GM19468 (cell line): Measurements from ENCODE around the gene STK24.

Source experiments
- ATAC-seq: cut with Tn5 transposase; IDR thresholded peaks from one replicate; pipeline ENCODE4 v1.9.1; 2021; ENCODE audit warnings: mild to moderate bottlenecking, moderate library complexity, moderate number of reproducible peaks; ENCODE audit not compliant: unreplicated experiment; ENCODE audit errors: extremely low read depth

Gene STK24

GRCh38 chr13:98495627-98496478, 81.1 kb downstream of the STK24 start:
- no peak for ATAC-seq

GRCh38 chr13:98494769-98495168, 82.1 kb downstream of the STK24 start:
- no peak for ATAC-seq

- ATAC-seq = no peak
These were observed 83.7 kb downstream of the STK24 start for GRCh38 chr13:98493042-98493712.

DNA sequence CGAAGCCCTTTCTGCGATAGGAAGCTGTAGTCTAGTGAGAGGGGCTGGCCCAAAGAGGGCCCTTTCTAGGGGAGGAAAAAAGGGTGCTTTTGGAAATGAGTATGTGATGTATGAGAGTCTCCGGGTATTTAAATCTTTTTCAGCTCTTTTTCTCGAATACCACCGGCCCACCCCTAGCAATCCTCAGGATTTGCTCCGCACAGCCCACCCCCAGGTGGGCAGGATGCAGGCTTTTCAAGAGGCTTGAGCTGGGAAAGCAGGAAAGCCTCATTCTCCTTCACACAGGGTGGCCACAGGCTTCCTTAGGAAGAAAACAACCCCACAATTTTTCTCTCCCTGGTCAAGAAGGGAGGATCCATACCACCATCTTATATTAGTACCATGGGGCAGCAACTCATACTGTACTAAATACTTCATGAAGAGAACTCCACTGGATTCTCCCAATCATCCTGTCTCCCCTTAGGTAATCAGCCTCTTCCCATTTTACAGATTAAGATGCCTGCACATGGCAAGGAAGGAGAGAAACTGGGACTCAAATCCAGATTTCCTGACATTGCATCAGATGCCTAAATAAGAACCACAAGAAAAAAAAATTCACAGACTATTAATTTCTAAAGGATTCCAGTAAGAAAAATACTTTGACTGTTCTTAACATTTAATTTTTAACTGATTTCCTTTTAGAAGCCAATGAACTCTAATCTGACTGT, 84.4 kb downstream of the STK24 start:
- ATAC-seq = no peak

GRCh38 chr13:98490866-98491265, 86.0 kb downstream of the STK24 start:
- ATAC-seq = no peak

GRCh38 chr13:98490195-98490836, 86.6 kb downstream of the STK24 start:
- ATAC-seq = no peak

- ATAC-seq = no peak
These were observed 87.3 kb downstream of the STK24 start for GRCh38 chr13:98489446-98490194.

GRCh38 chr13:98488736-98489135, 88.2 kb downstream of the STK24 start:
- peak; percentile 78 for ATAC-seq

GRCh38 chr13:98487522-98487921, 89.4 kb downstream of the STK24 start:
- ATAC-seq = no peak

DNA sequence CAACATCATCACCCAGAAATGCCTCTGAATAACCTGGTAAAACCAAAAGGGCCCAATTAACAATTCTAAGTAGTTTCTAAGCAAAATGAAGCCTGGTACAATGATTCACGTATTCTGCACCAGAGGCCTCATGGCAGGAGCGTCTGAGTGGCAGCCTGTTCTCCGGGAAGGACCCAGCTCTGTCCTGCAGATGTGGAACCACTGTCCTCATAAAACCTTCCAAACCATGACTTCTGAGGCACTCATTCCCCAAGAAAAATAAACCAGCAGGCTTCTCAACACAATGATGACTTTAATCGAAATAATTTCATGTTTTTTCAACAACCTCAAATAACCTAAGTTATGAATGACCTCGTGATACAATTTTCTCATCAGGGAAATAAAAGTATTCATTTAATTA, 89.9 kb downstream of the STK24 start:
- no peak for ATAC-seq

DNA sequence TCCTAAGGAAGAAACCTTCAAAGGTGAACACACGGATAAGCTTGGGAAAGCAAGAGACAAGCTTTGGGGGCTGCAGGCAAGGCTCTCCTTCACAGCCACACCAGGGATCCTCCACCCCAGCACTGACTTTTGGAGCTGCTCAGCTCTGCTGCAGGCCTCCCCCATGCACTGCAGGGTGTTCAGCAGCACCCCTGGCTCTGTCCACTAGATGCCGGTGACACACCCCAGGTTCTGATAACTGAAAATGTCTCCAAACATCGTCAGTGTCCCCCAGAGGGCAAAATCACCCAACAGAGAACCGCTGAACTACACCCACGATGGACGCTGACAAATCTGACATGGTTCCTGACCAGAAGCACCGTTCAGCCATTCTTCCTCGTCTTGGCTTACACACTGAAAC, 90.5 kb downstream of the STK24 start:
- ATAC-seq = no peak

- ATAC-seq = no peak
These were observed 91.3 kb downstream of the STK24 start for GRCh38 chr13:98485561-98485960.

DNA sequence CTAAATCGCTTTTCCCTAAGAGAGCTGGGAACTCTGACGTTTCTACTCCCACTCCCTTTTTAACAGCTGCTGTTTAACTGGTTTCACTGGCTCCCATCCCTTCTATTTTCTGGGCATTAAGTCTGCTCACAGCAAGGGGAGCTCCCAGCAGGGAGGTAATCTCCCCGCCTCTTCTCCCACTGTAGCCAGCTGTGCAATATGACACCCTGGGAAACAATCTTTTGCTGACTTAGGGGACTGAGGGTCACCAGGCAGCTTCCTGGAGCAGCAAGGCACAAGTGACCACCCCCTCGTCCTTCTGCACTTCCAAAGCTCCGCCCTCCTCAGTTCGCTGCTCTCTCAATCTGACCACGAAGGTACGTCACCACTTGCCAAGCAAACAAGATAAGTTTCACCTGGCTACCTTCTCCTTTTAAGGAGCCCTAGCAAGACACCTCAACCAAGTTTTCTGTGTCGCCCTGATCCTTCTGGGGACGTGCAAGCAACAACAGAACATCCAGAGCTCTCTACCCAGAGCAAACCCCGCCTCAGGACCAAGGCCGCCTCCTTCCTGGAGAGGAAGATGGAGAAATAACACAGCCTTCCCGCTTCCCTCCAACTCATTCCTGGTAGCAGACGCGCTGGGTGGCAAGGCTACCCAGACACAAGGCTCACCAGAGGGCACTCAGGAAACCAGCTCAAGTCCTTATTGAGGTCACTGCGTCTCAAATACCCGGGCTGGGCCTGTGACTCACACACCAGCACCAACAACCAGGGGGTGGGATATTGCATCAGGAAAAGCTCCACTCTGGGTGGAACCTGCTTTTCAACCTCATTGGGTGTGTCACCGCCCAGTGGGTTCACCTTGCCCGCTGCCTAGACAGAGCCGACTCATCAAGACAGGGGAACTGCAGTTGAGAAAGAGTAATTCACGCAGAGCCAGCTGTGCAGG, 92.4 kb downstream of the STK24 start:
- no peak for ATAC-seq

DNA sequence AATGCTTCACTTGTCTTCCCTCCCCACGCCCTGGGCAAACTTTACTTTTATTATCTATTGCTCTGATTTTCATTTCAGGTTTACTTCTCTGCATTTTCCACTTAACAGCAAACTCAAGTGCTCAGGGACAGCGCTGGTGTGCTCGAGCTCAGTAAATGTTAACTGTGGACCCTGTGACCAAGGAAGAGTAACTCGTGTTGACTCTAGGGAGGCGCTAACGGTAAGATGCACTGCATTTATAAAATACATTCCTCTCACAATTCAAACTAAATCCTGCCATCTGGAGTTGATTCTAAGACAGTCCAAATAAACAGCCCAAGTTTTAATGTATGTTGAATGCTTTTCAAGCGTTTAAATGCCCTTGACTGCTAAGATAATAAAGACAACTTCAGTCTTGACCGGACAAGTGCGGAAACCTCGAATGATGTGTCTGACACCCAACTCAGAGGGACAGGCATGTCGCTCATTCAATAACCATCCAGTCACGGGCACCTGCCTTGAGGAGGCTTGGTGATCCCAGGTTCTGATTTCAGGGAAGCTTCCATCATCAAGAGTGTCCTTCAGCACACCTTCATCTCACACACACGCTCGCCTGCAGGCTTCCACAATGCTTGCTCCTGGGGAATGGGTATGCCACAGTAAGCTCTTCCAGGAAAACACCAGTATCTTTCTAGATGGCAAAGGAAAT, 93.2 kb downstream of the STK24 start:
- no peak for ATAC-seq

GRCh38 chr13:98482476-98483444, 94.1 kb downstream of the STK24 start:
- no peak for ATAC-seq

GRCh38 chr13:98480915-98481877, 95.7 kb downstream of the STK24 start:
- no peak for ATAC-seq
